Endothelial cell (in vitro differentiated cells): ENCODE measurements around the gene ZNF22. TPM values are rescaled to one million over a fixed set of nuclear protein-coding genes. Genes with fewer than 3 reads are reported as not detected.

Source experiments
- DNase-seq: peaks from one replicate; pipeline ENCODE4 v3.0.0; 2021; ENCODE audit warnings: low spot score
- H3K27ac Mint-ChIP-seq: one replicate; pipeline ENCODE4 v1.8.0; 2021; ENCODE audit warnings: mixed read lengths, inconsistent platforms; ENCODE audit not compliant: unreplicated experiment
- H3K27me3 Mint-ChIP-seq: one replicate; pipeline ENCODE4 v1.8.0; 2021; ENCODE audit warnings: mild to moderate bottlenecking, moderate library complexity, mixed read lengths, inconsistent platforms; ENCODE audit not compliant: unreplicated experiment
- H3K36me3 Mint-ChIP-seq: one replicate; pipeline ENCODE4 v1.8.0; 2021; ENCODE audit warnings: mild to moderate bottlenecking, low read depth, mixed read lengths, inconsistent platforms; ENCODE audit not compliant: unreplicated experiment
- H3K4me1 Mint-ChIP-seq: one replicate; pipeline ENCODE4 v1.8.0; 2021; ENCODE audit warnings: mild to moderate bottlenecking, mixed read lengths, inconsistent platforms; ENCODE audit not compliant: unreplicated experiment
- H3K4me3 Mint-ChIP-seq: one replicate; pipeline ENCODE4 v1.8.0; 2021; ENCODE audit warnings: mild to moderate bottlenecking, mixed read lengths, inconsistent platforms; ENCODE audit not compliant: unreplicated experiment
- H3K9me3 Mint-ChIP-seq: one replicate; pipeline ENCODE4 v1.8.0; 2021; ENCODE audit warnings: mixed read lengths, inconsistent platforms; ENCODE audit not compliant: unreplicated experiment
- total RNA-seq: library from RNA; stranded (reverse); fragmentation: NEBNext Ultra II Directional; extraction: Animal tissue kit (Norgen Biotek cat#: 25700); gene quantifications from one replicate; pipeline ENCODE4 v1.2.1, GENCODE V29; 2021; ENCODE audit not compliant: unreplicated experiment
- TF ChIP-seq, protein P1 (sequence below): fragments of 200-600 bp; sonication (generic); IDR thresholded peaks from one replicate; pipeline ENCODE4 v1.5.0; 2021; ENCODE audit warnings: antibody characterized with exemption; ENCODE audit not compliant: unreplicated experiment

Gene ZNF22
- total RNA-seq, 1 donor from 2014 or later = 39.2 TPM

DNA sequence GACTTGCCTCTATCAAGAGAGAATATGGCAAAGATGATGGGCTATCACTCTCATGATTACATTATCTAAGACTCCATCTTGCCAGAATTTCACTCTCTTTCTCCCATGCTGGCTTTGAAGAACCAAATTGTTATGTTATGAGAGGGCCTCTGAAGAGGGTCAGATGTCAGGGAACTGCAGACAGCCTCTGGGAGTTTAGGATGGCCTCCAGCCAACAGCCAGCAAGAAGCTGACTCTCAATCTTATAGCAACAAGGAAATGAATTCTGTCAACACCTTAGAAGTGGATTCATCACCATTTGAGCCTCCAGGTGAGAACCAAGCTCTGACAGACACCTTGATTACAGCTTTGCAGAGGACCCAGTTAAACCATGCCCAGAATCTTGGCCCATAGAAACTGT, 33.6 kb downstream of the ZNF22 start:
- Mint-ChIP-seq H3K27ac (no peak overlapping the region), H3K36me3 (peaks cover 4% of the 10 kb centered on the region), H3K4me1 (no peaks in the 10 kb centered on the region), H3K27me3 (peaks cover 4% of the 10 kb centered on the region), H3K4me3 (no peak overlapping the region), H3K9me3 (no peaks in the 10 kb centered on the region)
- no peak for DNase-seq
- TF ChIP-seq, protein P1, sequence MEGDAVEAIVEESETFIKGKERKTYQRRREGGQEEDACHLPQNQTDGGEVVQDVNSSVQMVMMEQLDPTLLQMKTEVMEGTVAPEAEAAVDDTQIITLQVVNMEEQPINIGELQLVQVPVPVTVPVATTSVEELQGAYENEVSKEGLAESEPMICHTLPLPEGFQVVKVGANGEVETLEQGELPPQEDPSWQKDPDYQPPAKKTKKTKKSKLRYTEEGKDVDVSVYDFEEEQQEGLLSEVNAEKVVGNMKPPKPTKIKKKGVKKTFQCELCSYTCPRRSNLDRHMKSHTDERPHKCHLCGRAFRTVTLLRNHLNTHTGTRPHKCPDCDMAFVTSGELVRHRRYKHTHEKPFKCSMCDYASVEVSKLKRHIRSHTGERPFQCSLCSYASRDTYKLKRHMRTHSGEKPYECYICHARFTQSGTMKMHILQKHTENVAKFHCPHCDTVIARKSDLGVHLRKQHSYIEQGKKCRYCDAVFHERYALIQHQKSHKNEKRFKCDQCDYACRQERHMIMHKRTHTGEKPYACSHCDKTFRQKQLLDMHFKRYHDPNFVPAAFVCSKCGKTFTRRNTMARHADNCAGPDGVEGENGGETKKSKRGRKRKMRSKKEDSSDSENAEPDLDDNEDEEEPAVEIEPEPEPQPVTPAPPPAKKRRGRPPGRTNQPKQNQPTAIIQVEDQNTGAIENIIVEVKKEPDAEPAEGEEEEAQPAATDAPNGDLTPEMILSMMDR = no peak

- Mint-ChIP-seq H3K9me3 (no peaks in the 10 kb centered on the region), H3K27me3 (peaks cover 4% of the 10 kb centered on the region), H3K4me3 (no peak overlapping the region), H3K4me1 (no peaks in the 10 kb centered on the region), H3K36me3 (peaks cover 4% of the 10 kb centered on the region), H3K27ac (no peak overlapping the region)
- no peak for DNase-seq
- TF ChIP-seq, protein P1 = no peak
Observed at GRCh38 chr10:45035673-45036072, 35.0 kb downstream of the ZNF22 start.

GRCh38 chr10:45040921-45041542, 40.3 kb downstream of the ZNF22 start:
- TF ChIP-seq, protein P1 = no peak
- no peaks in the 10 kb centered on the region for H3K9me3 Mint-ChIP-seq
- no peaks in the 10 kb centered on the region for H3K36me3 Mint-ChIP-seq
- no peaks in the 10 kb centered on the region for H3K4me1 Mint-ChIP-seq
- H3K27me3 Mint-ChIP-seq = peaks cover 4% of the 10 kb centered on the region
- DNase-seq = no peak
- H3K4me3 Mint-ChIP-seq = no peak overlapping the region
- H3K27ac Mint-ChIP-seq = no peak overlapping the region

DNA sequence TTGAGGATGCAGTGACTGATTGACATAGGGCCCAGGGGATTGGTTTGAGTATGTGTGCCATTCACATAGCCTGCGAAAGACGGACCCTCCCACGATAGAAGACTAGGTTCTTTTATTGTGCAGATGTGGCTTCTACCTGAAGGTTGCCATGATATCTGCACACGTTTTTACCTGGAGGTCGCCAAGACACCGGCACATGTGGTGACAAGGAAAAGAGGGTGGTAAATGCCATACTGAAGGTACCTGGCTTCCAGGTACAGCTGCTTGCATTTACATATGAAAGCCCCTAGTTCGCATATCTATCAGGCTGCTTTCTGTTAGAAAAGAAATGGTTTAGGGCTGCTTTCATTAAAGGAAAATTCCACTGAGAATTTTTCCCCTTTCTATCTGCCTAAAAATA, 43.6 kb downstream of the ZNF22 start:
- no peaks in the 10 kb centered on the region for H3K9me3 Mint-ChIP-seq
- H3K4me1 Mint-ChIP-seq = no peaks in the 10 kb centered on the region
- H3K4me3 Mint-ChIP-seq = no peak overlapping the region
- H3K27me3 Mint-ChIP-seq = no peaks in the 10 kb centered on the region
- no peak for DNase-seq
- H3K27ac Mint-ChIP-seq = no peak overlapping the region
- TF ChIP-seq, protein P1 = no peak
- no peaks in the 10 kb centered on the region for H3K36me3 Mint-ChIP-seq

GRCh38 chr10:45050551-45051235, 50.0 kb downstream of the ZNF22 start:
- Mint-ChIP-seq H3K27ac (no peak overlapping the region), H3K9me3 (no peaks in the 10 kb centered on the region), H3K4me3 (no peak overlapping the region), H3K36me3 (no peaks in the 10 kb centered on the region), H3K4me1 (no peaks in the 10 kb centered on the region), H3K27me3 (no peaks in the 10 kb centered on the region)
- TF ChIP-seq, protein P1 = no peak
- no peak for DNase-seq
